HCT116 (cell line): ENCODE data around the gene FKBP10. TPM values are rescaled to one million over a fixed set of nuclear protein-coding genes. Genes with fewer than 3 reads are reported as not detected.

ENCODE experiments used
- ATAC-seq: fragments of 200-7000 bp; cut with Tn5 transposase; 2 replicates; pipeline ENCODE4 v1.9.1; 2020; ENCODE audit warnings: mild to moderate bottlenecking, moderate library complexity
- BruUV-seq: library from RNA; stranded (reverse); fragments of 400-500 nt; replicated peaks from 2 replicates; lab custom pipeline; 2021; lab: Mats Ljungman, UMichigan
- CTCF ChIA-PET: fragments of 300-600 bp; sonication (Branson Sonifier 250); formaldehyde crosslinking; loops from one replicate; lab custom pipeline; 2021; ENCODE audit warnings: antibody characterized with exemption; lab: Charles Lee
- POLR2A ChIA-PET: fragments of 300-600, 350-600 bp; sonication (Branson Sonifier 250); formaldehyde crosslinking; loops from one replicate; lab custom pipeline; 2021; ENCODE audit warnings: antibody characterized with exemption; lab: Charles Lee
- RAD21 ChIA-PET, 2 experiments: fragments of 300-600 bp; sonication (Branson Sonifier 250); formaldehyde crosslinking; loops; one replicate each; lab custom pipeline; 2023; ENCODE audit warnings: low total read pairs in 2 of 2; ENCODE audit not compliant: uncharacterized antibody in 2 of 2, unreplicated experiment in 2 of 2, low non-redundant PET in 1 of 2; lab: Charles Lee
- DNase-seq: peaks from one replicate; pipeline ENCODE4 v3.0.0-alpha.2; 2010; ENCODE audit warnings: low read depth, low spot score
- H2AFZ ChIP-seq: fragments of 200-600 bp; shearing (Covaris generic), sonication (generic); 2 replicates; pipeline ENCODE4 v1.6.1; 2017; ENCODE audit warnings: low read depth, mixed run types, mixed read lengths, antibody characterized with exemption, low read length; ENCODE audit not compliant: poor library complexity, severe bottlenecking
- H3K27ac ChIP-seq: 2 replicates; pipeline ENCODE4 v1.5.1; 2012; ENCODE audit warnings: low read depth, low read length
- H3K27me3 ChIP-seq: fragments of 200-600 bp; sonication (generic); 2 replicates; pipeline ENCODE4 v1.6.1; 2016; ENCODE audit warnings: mixed run types, low read length, mixed read lengths; ENCODE audit not compliant: insufficient read depth
- H3K36me3 ChIP-seq, 2 experiments: fragments of 200-500 bp in 1 of 2; fragments of 200-600 bp in 1 of 2; sonication (Bioruptor generic) in 1 of 2; sonication (generic) in 1 of 2; 2 replicates each; pipeline versions ENCODE4 v1.5.1 to v1.6.1; 2014 to 2016; ENCODE audit warnings: low read length in 2 of 2, inconsistent platforms in 1 of 2, mixed read lengths in 1 of 2, mixed run types in 1 of 2; ENCODE audit not compliant: insufficient read depth in 2 of 2, control insufficient read depth in 1 of 2
- H3K4me1 ChIP-seq, 2 experiments: fragments of 200-600 bp in 1 of 2; sonication (generic) in 1 of 2; 2 replicates each; pipeline versions ENCODE4 v1.5.1 to v1.6.1; 2012 to 2017; ENCODE audit warnings: low read length in 2 of 2, inconsistent platforms in 1 of 2, mild to moderate bottlenecking in 1 of 2, mixed read lengths in 1 of 2, mixed run types in 1 of 2, moderate library complexity in 1 of 2; ENCODE audit not compliant: insufficient read depth in 2 of 2, control insufficient read depth in 1 of 2
- H3K4me2 ChIP-seq: fragments of 200-600 bp; sonication (generic); 2 replicates; pipeline ENCODE4 v1.6.1; 2017; ENCODE audit warnings: mixed run types, low read length, mixed read lengths
- H3K4me3 ChIP-seq, 2 experiments: fragments of 200-600 bp in 1 of 2; sonication (generic) in 1 of 2; replicated peaks in 1 of 2; 2 replicates each; pipeline ENCODE4 v1.5.1; 2011 to 2016; ENCODE audit warnings: low read length in 2 of 2, control low read depth in 1 of 2, low read depth in 1 of 2, mild to moderate bottlenecking in 1 of 2, mixed read lengths in 1 of 2, mixed run types in 1 of 2
- H3K79me2 ChIP-seq: fragments of 200-600 bp; sonication (generic); 2 replicates; pipeline ENCODE4 v1.6.1; 2017; ENCODE audit warnings: mild to moderate bottlenecking, mixed run types, low read length, moderate library complexity, mixed read lengths; ENCODE audit not compliant: insufficient read depth
- H3K9ac ChIP-seq: fragments of 200-600 bp; sonication (generic); 2 replicates; pipeline ENCODE4 v1.6.1; 2016; ENCODE audit warnings: low read length, mixed read lengths
- H3K9me2 ChIP-seq: fragments of 200-600 bp; sonication (generic), shearing (Covaris generic); 2 replicates; pipeline ENCODE4 v1.6.1; 2017; ENCODE audit warnings: mixed run types, mild to moderate bottlenecking, moderate library complexity; ENCODE audit not compliant: insufficient read depth
- H3K9me3 ChIP-seq, 2 experiments: fragments of 200-500 bp in 1 of 2; fragments of 200-600 bp in 1 of 2; sonication (Bioruptor generic) in 1 of 2; sonication (generic) in 1 of 2; 2 replicates each; pipeline ENCODE4 v1.6.1; 2014 to 2017; ENCODE audit warnings: low read length in 2 of 2, mixed read lengths in 2 of 2, inconsistent platforms in 1 of 2, low read depth in 1 of 2, mild to moderate bottlenecking in 1 of 2, mixed run types in 1 of 2, moderate library complexity in 1 of 2; ENCODE audit not compliant: control insufficient read depth in 1 of 2, insufficient read depth in 1 of 2
- H4K20me1 ChIP-seq: fragments of 200-600 bp; sonication (generic), shearing (Covaris generic); 2 replicates; pipeline ENCODE4 v1.6.1; 2017; ENCODE audit warnings: mixed run types, mild to moderate bottlenecking, moderate library complexity; ENCODE audit not compliant: insufficient read depth
- CTCF ChIP-seq, 3 experiments: fragments of 200-600 bp in 1 of 3; sonication (generic) in 1 of 3; IDR thresholded peaks in 2 of 3; conservative IDR thresholded peaks in 1 of 3; 2 replicates each; pipeline ENCODE4 v1.5.1; 2012 to 2017; ENCODE audit warnings: low read depth in 2 of 3, low read length in 2 of 3, antibody characterized with exemption in 1 of 3, borderline replicate concordance in 1 of 3, control low read depth in 1 of 3, mild to moderate bottlenecking in 1 of 3, mixed read lengths in 1 of 3, mixed run types in 1 of 3, moderate library complexity in 1 of 3; ENCODE audit not compliant: insufficient read depth in 1 of 3
- EGR1 ChIP-seq: IDR thresholded peaks from 2 replicates; pipeline ENCODE4 v1.6.1; 2012; ENCODE audit warnings: low read depth
- EZH2phosphoT487 ChIP-seq: fragments of 200-600 bp; IDR thresholded peaks from 2 replicates; pipeline ENCODE4 v1.6.1; 2018; ENCODE audit warnings: antibody characterized with exemption, borderline replicate concordance
- JUND ChIP-seq: IDR thresholded peaks from 2 replicates; pipeline ENCODE4 v1.6.1; 2012
- POLR2A ChIP-seq: IDR thresholded peaks from 2 replicates; pipeline ENCODE4 v1.7.0; 2011; ENCODE audit warnings: borderline replicate concordance; ENCODE audit not compliant: insufficient read depth, insufficient read length; ENCODE audit errors: extremely low read depth
- POLR2AphosphoS5 ChIP-seq: IDR thresholded peaks from 2 replicates; pipeline ENCODE4 v1.6.1; 2011; ENCODE audit warnings: mild to moderate bottlenecking, low read depth, low read length, moderate library complexity
- SIN3A ChIP-seq: IDR thresholded peaks from 2 replicates; pipeline ENCODE4 v1.6.1; 2012; ENCODE audit warnings: low read depth
- SP1 ChIP-seq: IDR thresholded peaks from 2 replicates; pipeline ENCODE4 v1.6.1; 2012; ENCODE audit warnings: low read depth
- TCF7L2 ChIP-seq: IDR thresholded peaks from 2 replicates; pipeline ENCODE4 v1.7.0; 2011; ENCODE audit warnings: borderline replicate concordance, inconsistent platforms; ENCODE audit not compliant: insufficient read depth, insufficient read length; ENCODE audit errors: extremely low read depth
- YY1 ChIP-seq: IDR thresholded peaks from 2 replicates; pipeline ENCODE4 v1.6.1; 2011; ENCODE audit warnings: low read length, low read depth, moderate library complexity, mild to moderate bottlenecking; ENCODE audit not compliant: insufficient replicate concordance; ENCODE audit errors: extremely low read depth
- intact Hi-C: fragments of 100-400 bp; cut with micrococcal nuclease; formaldehyde crosslinking; loops from 2 replicates; pipeline ENCODE4 v1.10.0; 2022
- total RNA-seq: library from RNA; stranded (reverse); gene quantifications from one replicate; pipeline ENCODE4 v1.2.1, GENCODE V29; 2021; ENCODE audit not compliant: unreplicated experiment
- TF ChIP-seq, protein P1 (sequence below): IDR thresholded peaks from 2 replicates; pipeline ENCODE4 v1.6.1; 2012; ENCODE audit warnings: low read depth

Gene FKBP10
- total RNA-seq, 1 experiment from 2014 or later: 78.5 TPM

DNA sequence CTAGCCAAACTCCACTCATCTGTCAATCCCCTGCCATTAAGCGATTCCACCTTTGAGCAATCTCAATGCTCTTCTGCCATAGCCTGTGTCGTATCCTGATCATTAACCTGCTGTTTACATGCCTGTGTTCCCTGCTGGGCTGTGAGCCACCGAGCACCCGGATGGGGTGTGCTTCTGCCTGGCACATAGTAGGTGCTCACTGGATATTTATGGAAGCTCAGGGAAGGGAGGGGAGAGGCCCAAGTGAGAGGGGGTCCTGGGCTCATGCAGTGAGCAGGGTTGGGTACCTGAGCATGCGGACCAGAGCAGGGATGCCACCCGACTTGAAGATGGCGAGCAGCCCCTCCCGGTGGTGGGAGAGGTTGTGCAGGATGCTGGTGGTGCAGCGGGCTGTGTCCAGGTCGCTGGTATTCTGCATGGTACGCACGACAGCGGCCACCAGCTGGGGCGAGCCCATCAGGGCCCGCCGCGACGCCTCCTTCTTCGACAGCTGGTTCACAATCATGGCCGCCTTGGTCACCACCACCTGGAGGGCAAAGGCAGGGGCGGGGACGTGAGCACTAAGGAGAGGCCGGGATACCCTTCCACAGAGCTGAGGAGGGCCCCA is 44.0 kb upstream of the FKBP10 start:
- peaks cover 30% of the 10 kb centered on the region; the same call in 1 of the 2 replicates for H3K79me2 ChIP-seq
- no peaks in the 10 kb centered on the region for H3K9me3 ChIP-seq
- H3K9me2 ChIP-seq: no peaks in the 10 kb centered on the region
- peaks cover 23 to 27% of the 10 kb centered on the region in 2 experiments for H3K4me1 ChIP-seq
- ATAC-seq: no peak
- H3K4me3 ChIP-seq: no peak overlapping the region
- H3K9ac ChIP-seq: no peak overlapping the region
- CTCF ChIA-PET: interaction anchor here (0.9 kb wide), 1 partner anchor 17 kb away, joined by 3 read pairs; no protein-coding TSS in a partner anchor
- no TSS peak for BruUV-seq
- H3K27ac ChIP-seq: no peak overlapping the region
- no peaks in the 10 kb centered on the region for H4K20me1 ChIP-seq
- DNase-seq: no peak
- H3K27me3 ChIP-seq: no peaks in the 10 kb centered on the region
- intact Hi-C loops: no loop called here
- RAD21 ChIA-PET: no interaction called here
- TF ChIP-seq, protein P1, sequence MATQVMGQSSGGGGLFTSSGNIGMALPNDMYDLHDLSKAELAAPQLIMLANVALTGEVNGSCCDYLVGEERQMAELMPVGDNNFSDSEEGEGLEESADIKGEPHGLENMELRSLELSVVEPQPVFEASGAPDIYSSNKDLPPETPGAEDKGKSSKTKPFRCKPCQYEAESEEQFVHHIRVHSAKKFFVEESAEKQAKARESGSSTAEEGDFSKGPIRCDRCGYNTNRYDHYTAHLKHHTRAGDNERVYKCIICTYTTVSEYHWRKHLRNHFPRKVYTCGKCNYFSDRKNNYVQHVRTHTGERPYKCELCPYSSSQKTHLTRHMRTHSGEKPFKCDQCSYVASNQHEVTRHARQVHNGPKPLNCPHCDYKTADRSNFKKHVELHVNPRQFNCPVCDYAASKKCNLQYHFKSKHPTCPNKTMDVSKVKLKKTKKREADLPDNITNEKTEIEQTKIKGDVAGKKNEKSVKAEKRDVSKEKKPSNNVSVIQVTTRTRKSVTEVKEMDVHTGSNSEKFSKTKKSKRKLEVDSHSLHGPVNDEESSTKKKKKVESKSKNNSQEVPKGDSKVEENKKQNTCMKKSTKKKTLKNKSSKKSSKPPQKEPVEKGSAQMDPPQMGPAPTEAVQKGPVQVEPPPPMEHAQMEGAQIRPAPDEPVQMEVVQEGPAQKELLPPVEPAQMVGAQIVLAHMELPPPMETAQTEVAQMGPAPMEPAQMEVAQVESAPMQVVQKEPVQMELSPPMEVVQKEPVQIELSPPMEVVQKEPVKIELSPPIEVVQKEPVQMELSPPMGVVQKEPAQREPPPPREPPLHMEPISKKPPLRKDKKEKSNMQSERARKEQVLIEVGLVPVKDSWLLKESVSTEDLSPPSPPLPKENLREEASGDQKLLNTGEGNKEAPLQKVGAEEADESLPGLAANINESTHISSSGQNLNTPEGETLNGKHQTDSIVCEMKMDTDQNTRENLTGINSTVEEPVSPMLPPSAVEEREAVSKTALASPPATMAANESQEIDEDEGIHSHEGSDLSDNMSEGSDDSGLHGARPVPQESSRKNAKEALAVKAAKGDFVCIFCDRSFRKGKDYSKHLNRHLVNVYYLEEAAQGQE: no peak
- TF ChIP-seq EGR1: no peak
- no peak for TF ChIP-seq JUND
- no peak for TF ChIP-seq CTCF (IDR thresholded peaks at IDR 0.05 in 2 of 3, conservative IDR thresholded peaks at IDR 0.05 in 1 of 3; ENCODE audit: borderline replicate concordance in 1 of 3, insufficient read depth in 1 of 3, low read depth in 2 of 3, low read length in 2 of 3)
- no peak for TF ChIP-seq SIN3A
- TF ChIP-seq POLR2A: no peak
- TF ChIP-seq POLR2AphosphoS5: no peak
- no peak for TF ChIP-seq TCF7L2
- TF ChIP-seq SP1: no peak
- no peak for TF ChIP-seq YY1
- no peak for TF ChIP-seq EZH2phosphoT487
- H3K4me2 ChIP-seq: no peak overlapping the region
- peaks cover 49 to 50% of the 10 kb centered on the region in 2 experiments for H3K36me3 ChIP-seq
- no peak overlapping the region for H2AFZ ChIP-seq
- POLR2A ChIA-PET: no interaction called here
